GM12878 (cell line): Measurements from ENCODE around the gene NDUFA12. TPM values are rescaled to one million over a fixed set of nuclear protein-coding genes. Genes with fewer than 3 reads are reported as not detected.

Experiments
- ATAC-seq: fragments of 200-7000 bp; cut with Tn5 transposase; 3 replicates; pipeline ENCODE4 v1.9.1; 2020; ENCODE audit warnings: mild to moderate bottlenecking, moderate library complexity
- BruUV-seq: library from RNA; stranded (reverse); fragments of 400-500 nt; replicated peaks from 2 replicates; lab custom pipeline; 2021; lab: Mats Ljungman, UMichigan
- CTCF ChIA-PET: fragments of 300-600 bp; sonication (Branson Sonifier 250); formaldehyde crosslinking; extraction: SDS; loops from one replicate; lab custom pipeline; 2021; ENCODE audit warnings: inconsistent platforms; lab: Yijun Ruan, JAX
- POLR2A ChIA-PET: fragments of 350-600 bp; formaldehyde crosslinking; extraction: SDS; loops from one replicate; lab custom pipeline; 2021; ENCODE audit warnings: inconsistent platforms; lab: Charles Lee
- RAD21 ChIA-PET: fragments of 300-600 bp; sonication (Branson Sonifier 250); formaldehyde crosslinking; loops from one replicate; lab custom pipeline; 2023; ENCODE audit warnings: antibody characterized with exemption; ENCODE audit not compliant: unreplicated experiment; lab: Charles Lee
- SMC1A ChIA-PET: fragments of 300-600 bp; sonication (Branson Sonifier 250); formaldehyde crosslinking; loops from one replicate; lab custom pipeline; 2023; ENCODE audit not compliant: unreplicated experiment, uncharacterized antibody; lab: Charles Lee
- DNase-seq: peaks from one replicate; pipeline ENCODE4 v3.0.0-alpha.2; 2011; ENCODE audit warnings: low read depth, low spot score
- FAIRE-seq: peaks from 3 replicates; lab custom pipeline; 2011; peaks lifted over from hg19 to GRCh38; lab: Jason Lieb, UNC
- H2AFZ ChIP-seq: 2 replicates; pipeline ENCODE4 v1.6.0; 2011; ENCODE audit warnings: low read depth, low read length, control low read depth; ENCODE audit not compliant: control insufficient read depth
- H3K27ac ChIP-seq: 2 replicates; pipeline ENCODE4 v1.5.1; 2011; ENCODE audit warnings: control low read depth; ENCODE audit not compliant: control insufficient read depth, insufficient read depth
- H3K27me3 ChIP-seq, 2 experiments: replicated peaks in 1 of 2; 2 replicates each; pipeline versions ENCODE4 v1.6.0 to v1.6.1; 2011; ENCODE audit warnings: low read length in 1 of 2; ENCODE audit not compliant: control insufficient read depth in 2 of 2, insufficient read depth in 2 of 2
- H3K36me3 ChIP-seq, 2 experiments: 2 replicates each; pipeline ENCODE4 v1.5.1; 2011; ENCODE audit warnings: low read length in 1 of 2; ENCODE audit not compliant: control insufficient read depth in 2 of 2, insufficient read depth in 2 of 2
- H3K4me1 ChIP-seq: 2 replicates; pipeline ENCODE4 v1.6.1; 2011; ENCODE audit warnings: mild to moderate bottlenecking, low read length, moderate library complexity, mixed read lengths; ENCODE audit not compliant: control insufficient read depth, insufficient read depth
- H3K4me2 ChIP-seq: 2 replicates; pipeline ENCODE4 v1.6.0; 2011; ENCODE audit warnings: control low read depth; ENCODE audit not compliant: control insufficient read depth, insufficient read depth
- H3K4me3 ChIP-seq: fragments of 200-600 bp; sonication (generic); 2 replicates; pipeline ENCODE4 v1.5.1; 2016
- H3K79me2 ChIP-seq: 2 replicates; pipeline ENCODE4 v1.6.0; 2011; ENCODE audit warnings: low read length; ENCODE audit not compliant: control insufficient read depth, insufficient read depth
- H3K9ac ChIP-seq: 2 replicates; pipeline ENCODE4 v1.8.0; 2011; ENCODE audit warnings: low read length, control low read depth, mixed read lengths; ENCODE audit not compliant: control insufficient read depth, insufficient read depth
- H3K9me3 ChIP-seq: replicated peaks from 3 replicates; pipeline ENCODE4 v1.5.1; 2011; ENCODE audit warnings: mild to moderate bottlenecking, low read length; ENCODE audit not compliant: control insufficient read depth, insufficient read depth
- H4K20me1 ChIP-seq: 2 replicates; pipeline ENCODE4 v1.6.0; 2011; ENCODE audit not compliant: control insufficient read depth, insufficient read depth
- CREB1 ChIP-seq: IDR thresholded peaks from 2 replicates; pipeline ENCODE4 v1.6.1; 2012; ENCODE audit warnings: low read depth, mild to moderate bottlenecking, inconsistent platforms
- DPF2 ChIP-seq: fragments of 450-650 bp; IDR thresholded peaks from 2 replicates; pipeline ENCODE4 v1.6.1; 2017; ENCODE audit warnings: mild to moderate bottlenecking
- EGR1 ChIP-seq, 2 experiments: IDR thresholded peaks; 1 replicate in 1 of 2; 2 replicates in 1 of 2; pipeline ENCODE4 v1.6.1; 2011 to 2012; ENCODE audit warnings: low read depth in 2 of 2, low read length in 2 of 2, borderline replicate concordance in 1 of 2, mild to moderate bottlenecking in 1 of 2, moderate library complexity in 1 of 2
- EZH2 ChIP-seq: IDR thresholded peaks from 2 replicates; pipeline ENCODE4 v1.6.1; 2012; ENCODE audit warnings: low read depth, mild to moderate bottlenecking, control low read depth, inconsistent platforms, low read length, borderline replicate concordance; ENCODE audit not compliant: control insufficient read depth
- FOXK2 ChIP-seq: fragments of 450-650 bp; IDR thresholded peaks from 2 replicates; pipeline ENCODE4 v1.6.1; 2017; ENCODE audit warnings: mild to moderate bottlenecking, moderate library complexity
- KLF5 ChIP-seq: fragments of 450-650 bp; IDR thresholded peaks from 2 replicates; pipeline ENCODE4 v1.6.1; 2014; ENCODE audit warnings: mild to moderate bottlenecking; ENCODE audit not compliant: partially characterized antibody
- MXI1 ChIP-seq: fragments of 150-350 bp; IDR thresholded peaks from 2 replicates; pipeline ENCODE4 v1.6.1; 2011; ENCODE audit warnings: low read depth, mild to moderate bottlenecking, inconsistent platforms, low read length, improper control_type of control experiment
- NR2C2 ChIP-seq: IDR thresholded peaks from 2 replicates; pipeline ENCODE4 v1.6.1; 2011; ENCODE audit warnings: borderline replicate concordance, low read depth; ENCODE audit not compliant: control insufficient read depth, insufficient read length
- POU2F2 ChIP-seq: IDR thresholded peaks from 3 replicates; pipeline ENCODE4 v1.6.1; 2011; ENCODE audit warnings: low read depth, mild to moderate bottlenecking, low read length, borderline replicate concordance
- SMARCA5 ChIP-seq: fragments of 450-650 bp; IDR thresholded peaks from 2 replicates; pipeline ENCODE4 v1.6.1; 2017; ENCODE audit warnings: mild to moderate bottlenecking
- SUZ12 ChIP-seq: fragments of 200-600 bp; sonication (generic); IDR thresholded peaks from one replicate; pipeline ENCODE4 v1.6.1; 2018; ENCODE audit warnings: antibody characterized with exemption, mild to moderate bottlenecking; ENCODE audit not compliant: unreplicated experiment
- YY1 ChIP-seq: IDR thresholded peaks from 2 replicates; pipeline ENCODE4 v1.6.1; 2011; ENCODE audit warnings: low read depth, mild to moderate bottlenecking, low read length
- ZNF622 ChIP-seq: fragments of 450-650 bp; IDR thresholded peaks from 2 replicates; pipeline ENCODE4 v1.6.1; 2017; ENCODE audit warnings: mild to moderate bottlenecking, inconsistent platforms
- WGBS: methylation state at CpG from one replicate; pipeline ENCODE4 v1.1.6; 2016; ENCODE audit warnings: low lambda C conversion rate; ENCODE audit not compliant: insufficient replicate concordance, insufficient coverage; ENCODE audit errors: missing lambda C conversion rate; 5-methylcytosine and 5-hydroxymethylcytosine counted together
- in situ Hi-C: fragments of 300-500 bp; cut with MboI; formaldehyde crosslinking; loops from 9 replicates; pipeline ENCODE4 v1.14.3; 2018; ENCODE audit warnings: mixed read lengths
- intact Hi-C: fragments of 100-400 bp; cut with micrococcal nuclease; formaldehyde crosslinking; loops from one replicate; pipeline ENCODE4 v1.14.2; 2022; ENCODE audit not compliant: unreplicated experiment
- polyA plus RNA-seq, 11 experiments: library from polyadenylated mRNA; depleted of rRNA in 4 of 11; unstranded in 6 of 11; stranded (reverse) in 5 of 11; fragments of >200 nt; fragmentation: Nextera tagmentation in 4 of 11; fragmentation: Illumina TruSeq in 1 of 11; extraction: Ambion mirVana in 4 of 11; extraction: Trizol in 1 of 11; gene quantifications; 1 replicate in 1 of 11; 2 replicates in 10 of 11; pipeline versions ENCODE4 v1.2.1 to v1.2.3, GENCODE V29; 2011 to 2016; ENCODE audit warnings: inconsistent platforms in 2 of 11, missing spikeins in 2 of 11, low read depth in 1 of 11
- total RNA-seq, 4 experiments: library from RNA; depleted of rRNA in 3 of 4; stranded (reverse); fragments of >200 nt in 3 of 4; fragmentation: Illumina TruSeq in 1 of 4; extraction: Trizol in 1 of 4; gene quantifications; 2 replicates each; pipeline versions ENCODE4 v1.2.1 to v1.2.3, GENCODE V29; 2013 to 2021
- TF ChIP-seq, protein P1 (sequence below): fragments of 150-350 bp; IDR thresholded peaks from 2 replicates; pipeline ENCODE4 v1.6.1; 2016; ENCODE audit warnings: low read depth, low read length
- TF ChIP-seq, protein P2 (sequence below): fragments of 150-350 bp; IDR thresholded peaks from 2 replicates; pipeline ENCODE4 v1.6.1; 2014; ENCODE audit warnings: mild to moderate bottlenecking, low read depth, low read length
- TF ChIP-seq, protein P3 (sequence below): IDR thresholded peaks from 2 replicates; pipeline ENCODE4 v1.6.1; 2012; ENCODE audit warnings: mild to moderate bottlenecking, low read depth, low read length

The NDUFA12 gene
- total and polyA plus RNA-seq, 10 of the 15 experiments (the other 5 are each of a cell fraction or from before 2014, with no cell fraction given), result 141 to 1,021 (median 295) TPM

GRCh38 chr12:94930216-94930654 lies 73.3 kb downstream of the NDUFA12 start:
- H3K4me2 ChIP-seq, result no peak overlapping the region
- no peaks in the 10 kb centered on the region for H4K20me1 ChIP-seq
- no peak for DNase-seq
- in situ Hi-C loops (no loop called here), intact Hi-C loops (no loop called here)
- ATAC-seq, result no peak
- 64% methylated on average over 6 of the region's 6 CpGs for WGBS
- no peaks in the 10 kb centered on the region for H3K4me1 ChIP-seq
- BruUV-seq, result no TSS peak
- H3K9ac ChIP-seq, result no peak overlapping the region
- ChIA-PET RAD21 (no interaction called here), SMC1A (no interaction called here), CTCF (interaction anchor here (0.7 to 1.4 kb wide), 2 partner anchors 11 to 20 kb away, joined by 3 read pairs; no protein-coding TSS in a partner anchor), POLR2A (no interaction called here)
- no peak overlapping the region for H3K4me3 ChIP-seq
- H3K27me3 ChIP-seq, result no peaks in the 10 kb centered on the region; a peak in 1 of 4 replicates
- no peak overlapping the region for H2AFZ ChIP-seq
- no peak for TF ChIP-seq SUZ12
- TF ChIP-seq ZNF622, result no peak
- TF ChIP-seq MXI1, result no peak
- TF ChIP-seq, protein P1, sequence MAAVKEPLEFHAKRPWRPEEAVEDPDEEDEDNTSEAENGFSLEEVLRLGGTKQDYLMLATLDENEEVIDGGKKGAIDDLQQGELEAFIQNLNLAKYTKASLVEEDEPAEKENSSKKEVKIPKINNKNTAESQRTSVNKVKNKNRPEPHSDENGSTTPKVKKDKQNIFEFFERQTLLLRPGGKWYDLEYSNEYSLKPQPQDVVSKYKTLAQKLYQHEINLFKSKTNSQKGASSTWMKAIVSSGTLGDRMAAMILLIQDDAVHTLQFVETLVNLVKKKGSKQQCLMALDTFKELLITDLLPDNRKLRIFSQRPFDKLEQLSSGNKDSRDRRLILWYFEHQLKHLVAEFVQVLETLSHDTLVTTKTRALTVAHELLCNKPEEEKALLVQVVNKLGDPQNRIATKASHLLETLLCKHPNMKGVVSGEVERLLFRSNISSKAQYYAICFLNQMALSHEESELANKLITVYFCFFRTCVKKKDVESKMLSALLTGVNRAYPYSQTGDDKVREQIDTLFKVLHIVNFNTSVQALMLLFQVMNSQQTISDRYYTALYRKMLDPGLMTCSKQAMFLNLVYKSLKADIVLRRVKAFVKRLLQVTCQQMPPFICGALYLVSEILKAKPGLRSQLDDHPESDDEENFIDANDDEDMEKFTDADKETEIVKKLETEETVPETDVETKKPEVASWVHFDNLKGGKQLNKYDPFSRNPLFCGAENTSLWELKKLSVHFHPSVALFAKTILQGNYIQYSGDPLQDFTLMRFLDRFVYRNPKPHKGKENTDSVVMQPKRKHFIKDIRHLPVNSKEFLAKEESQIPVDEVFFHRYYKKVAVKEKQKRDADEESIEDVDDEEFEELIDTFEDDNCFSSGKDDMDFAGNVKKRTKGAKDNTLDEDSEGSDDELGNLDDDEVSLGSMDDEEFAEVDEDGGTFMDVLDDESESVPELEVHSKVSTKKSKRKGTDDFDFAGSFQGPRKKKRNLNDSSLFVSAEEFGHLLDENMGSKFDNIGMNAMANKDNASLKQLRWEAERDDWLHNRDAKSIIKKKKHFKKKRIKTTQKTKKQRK, result no peak
- no peak for TF ChIP-seq NR2C2
- no peak for TF ChIP-seq CREB1
- no peak for TF ChIP-seq KLF5
- TF ChIP-seq SMARCA5, result no peak
- TF ChIP-seq, protein P2, sequence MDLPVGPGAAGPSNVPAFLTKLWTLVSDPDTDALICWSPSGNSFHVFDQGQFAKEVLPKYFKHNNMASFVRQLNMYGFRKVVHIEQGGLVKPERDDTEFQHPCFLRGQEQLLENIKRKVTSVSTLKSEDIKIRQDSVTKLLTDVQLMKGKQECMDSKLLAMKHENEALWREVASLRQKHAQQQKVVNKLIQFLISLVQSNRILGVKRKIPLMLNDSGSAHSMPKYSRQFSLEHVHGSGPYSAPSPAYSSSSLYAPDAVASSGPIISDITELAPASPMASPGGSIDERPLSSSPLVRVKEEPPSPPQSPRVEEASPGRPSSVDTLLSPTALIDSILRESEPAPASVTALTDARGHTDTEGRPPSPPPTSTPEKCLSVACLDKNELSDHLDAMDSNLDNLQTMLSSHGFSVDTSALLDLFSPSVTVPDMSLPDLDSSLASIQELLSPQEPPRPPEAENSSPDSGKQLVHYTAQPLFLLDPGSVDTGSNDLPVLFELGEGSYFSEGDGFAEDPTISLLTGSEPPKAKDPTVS, result no peak
- TF ChIP-seq, protein P3, sequence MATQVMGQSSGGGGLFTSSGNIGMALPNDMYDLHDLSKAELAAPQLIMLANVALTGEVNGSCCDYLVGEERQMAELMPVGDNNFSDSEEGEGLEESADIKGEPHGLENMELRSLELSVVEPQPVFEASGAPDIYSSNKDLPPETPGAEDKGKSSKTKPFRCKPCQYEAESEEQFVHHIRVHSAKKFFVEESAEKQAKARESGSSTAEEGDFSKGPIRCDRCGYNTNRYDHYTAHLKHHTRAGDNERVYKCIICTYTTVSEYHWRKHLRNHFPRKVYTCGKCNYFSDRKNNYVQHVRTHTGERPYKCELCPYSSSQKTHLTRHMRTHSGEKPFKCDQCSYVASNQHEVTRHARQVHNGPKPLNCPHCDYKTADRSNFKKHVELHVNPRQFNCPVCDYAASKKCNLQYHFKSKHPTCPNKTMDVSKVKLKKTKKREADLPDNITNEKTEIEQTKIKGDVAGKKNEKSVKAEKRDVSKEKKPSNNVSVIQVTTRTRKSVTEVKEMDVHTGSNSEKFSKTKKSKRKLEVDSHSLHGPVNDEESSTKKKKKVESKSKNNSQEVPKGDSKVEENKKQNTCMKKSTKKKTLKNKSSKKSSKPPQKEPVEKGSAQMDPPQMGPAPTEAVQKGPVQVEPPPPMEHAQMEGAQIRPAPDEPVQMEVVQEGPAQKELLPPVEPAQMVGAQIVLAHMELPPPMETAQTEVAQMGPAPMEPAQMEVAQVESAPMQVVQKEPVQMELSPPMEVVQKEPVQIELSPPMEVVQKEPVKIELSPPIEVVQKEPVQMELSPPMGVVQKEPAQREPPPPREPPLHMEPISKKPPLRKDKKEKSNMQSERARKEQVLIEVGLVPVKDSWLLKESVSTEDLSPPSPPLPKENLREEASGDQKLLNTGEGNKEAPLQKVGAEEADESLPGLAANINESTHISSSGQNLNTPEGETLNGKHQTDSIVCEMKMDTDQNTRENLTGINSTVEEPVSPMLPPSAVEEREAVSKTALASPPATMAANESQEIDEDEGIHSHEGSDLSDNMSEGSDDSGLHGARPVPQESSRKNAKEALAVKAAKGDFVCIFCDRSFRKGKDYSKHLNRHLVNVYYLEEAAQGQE, result no peak
- no peak for TF ChIP-seq FOXK2
- TF ChIP-seq EGR1 (IDR thresholded peaks at IDR 0.05; ENCODE audit: borderline replicate concordance in 1 of 2, low read depth in 2 of 2, low read length in 2 of 2), result no peak
- TF ChIP-seq DPF2, result no peak
- no peak for TF ChIP-seq POU2F2
- TF ChIP-seq YY1, result no peak
- TF ChIP-seq EZH2, result no peak
- no peaks in the 10 kb centered on the region for H3K79me2 ChIP-seq
- no peak overlapping the region for H3K27ac ChIP-seq
- FAIRE-seq, result no peak
- no peaks in the 10 kb centered on the region for H3K9me3 ChIP-seq
- H3K36me3 ChIP-seq, result no peaks in the 10 kb centered on the region
